ENCODE results near the gene SMTN. TPM values are rescaled to one million over a fixed set of nuclear protein-coding genes. Genes with fewer than 3 reads are reported as not detected.

SMTN gene
- total and polyA plus RNA-seq, 2 donors = 4.5 to 26.3 TPM

- no peaks in the 10 kb centered on the region for H3K9me3 ChIP-seq (ENCODE audit: control insufficient read depth in 2 of 2, insufficient read depth in 1 of 2, low read length in 1 of 2)
- no peak overlapping the region for H3K4me3 ChIP-seq (ENCODE audit: low read length in 2 of 2)
- H3K27ac ChIP-seq (ENCODE audit: low read depth in 1 of 2, low read length in 1 of 2) = no peak overlapping the region
- 54% methylated on average over 19 of the region's 19 CpGs for WGBS
- H3K27me3 ChIP-seq (ENCODE audit: control insufficient read depth in 2 of 2, insufficient read depth in 1 of 2, low read length in 1 of 2) = peaks cover 0 to 2% of the 10 kb centered on the region in 2 donors
- no peak for DNase-seq (ENCODE audit: low read depth in 6 of 9, low spot score in 9 of 9)
- no peaks in the 10 kb centered on the region for H3K4me1 ChIP-seq (ENCODE audit: control insufficient read depth in 2 of 2, insufficient read depth in 2 of 2, low read length in 2 of 2)
- no peaks in the 10 kb centered on the region for H3K36me3 ChIP-seq (ENCODE audit: control insufficient read depth in 2 of 2, insufficient read depth in 2 of 2, low read length in 1 of 2)
Observed at GRCh38 chr22:31127181-31127772, 46.2 kb downstream of the SMTN start.

GRCh38 chr22:31128156-31128555, 47.0 kb downstream of the SMTN start:
- Histone ChIP-seq H3K9me3 (ENCODE audit: control insufficient read depth in 2 of 2, insufficient read depth in 1 of 2, low read length in 1 of 2) (no peaks in the 10 kb centered on the region), H3K27ac (ENCODE audit: low read depth in 1 of 2, low read length in 1 of 2) (no peak overlapping the region), H3K27me3 (ENCODE audit: control insufficient read depth in 2 of 2, insufficient read depth in 1 of 2, low read length in 1 of 2) (peaks cover 0 to 2% of the 10 kb centered on the region in 2 donors), H3K4me3 (ENCODE audit: low read length in 2 of 2) (no peak overlapping the region), H3K36me3 (ENCODE audit: control insufficient read depth in 2 of 2, insufficient read depth in 2 of 2, low read length in 1 of 2) (no peaks in the 10 kb centered on the region), H3K4me1 (ENCODE audit: control insufficient read depth in 2 of 2, insufficient read depth in 2 of 2, low read length in 2 of 2) (no peaks in the 10 kb centered on the region)
- 92% methylated on average over 7 of the region's 7 CpGs for WGBS
- no peak for DNase-seq (ENCODE audit: low read depth in 6 of 9, low spot score in 9 of 9)

GRCh38 chr22:31130873-31131272, 49.8 kb downstream of the SMTN start:
- Histone ChIP-seq H3K4me1 (ENCODE audit: control insufficient read depth in 2 of 2, insufficient read depth in 2 of 2, low read length in 2 of 2) (no peaks in the 10 kb centered on the region), H3K4me3 (ENCODE audit: low read length in 2 of 2) (no peak overlapping the region), H3K36me3 (ENCODE audit: control insufficient read depth in 2 of 2, insufficient read depth in 2 of 2, low read length in 1 of 2) (no peaks in the 10 kb centered on the region), H3K27me3 (ENCODE audit: control insufficient read depth in 2 of 2, insufficient read depth in 1 of 2, low read length in 1 of 2) (peaks cover 0 to 2% of the 10 kb centered on the region in 2 donors), H3K27ac (ENCODE audit: low read depth in 1 of 2, low read length in 1 of 2) (no peak overlapping the region), H3K9me3 (ENCODE audit: control insufficient read depth in 2 of 2, insufficient read depth in 1 of 2, low read length in 1 of 2) (no peaks in the 10 kb centered on the region)
- no peak for DNase-seq (ENCODE audit: low read depth in 6 of 9, low spot score in 9 of 9)
- 98% methylated on average over 2 of the region's 2 CpGs for WGBS

GRCh38 chr22:31133911-31134310, 52.8 kb downstream of the SMTN start:
- WGBS = 96% methylated on average over 19 of the region's 19 CpGs
- H3K27ac ChIP-seq (ENCODE audit: low read depth in 1 of 2, low read length in 1 of 2) = no peak overlapping the region
- no peaks in the 10 kb centered on the region for H3K4me1 ChIP-seq (ENCODE audit: control insufficient read depth in 2 of 2, insufficient read depth in 2 of 2, low read length in 2 of 2)
- no peak overlapping the region for H3K4me3 ChIP-seq (ENCODE audit: low read length in 2 of 2)
- H3K9me3 ChIP-seq (ENCODE audit: control insufficient read depth in 2 of 2, insufficient read depth in 1 of 2, low read length in 1 of 2) = no peaks in the 10 kb centered on the region
- H3K36me3 ChIP-seq (ENCODE audit: control insufficient read depth in 2 of 2, insufficient read depth in 2 of 2, low read length in 1 of 2) = no peaks in the 10 kb centered on the region
- H3K27me3 ChIP-seq (ENCODE audit: control insufficient read depth in 2 of 2, insufficient read depth in 1 of 2, low read length in 1 of 2) = no peaks in the 10 kb centered on the region
- no peak for DNase-seq (ENCODE audit: low read depth in 6 of 9, low spot score in 9 of 9)

- 94% methylated on average over 4 of the region's 4 CpGs for WGBS
- H3K36me3 ChIP-seq (ENCODE audit: control insufficient read depth in 2 of 2, insufficient read depth in 2 of 2, low read length in 1 of 2) = no peaks in the 10 kb centered on the region
Observed at GRCh38 chr22:31134688-31135087, 53.6 kb downstream of the SMTN start.

GRCh38 chr22:31135706-31136105, 54.6 kb downstream of the SMTN start:
- peaks cover 0 to 7% of the 10 kb centered on the region in 2 donors for H3K27me3 ChIP-seq (ENCODE audit: control insufficient read depth in 2 of 2, insufficient read depth in 1 of 2, low read length in 1 of 2)
- H3K9me3 ChIP-seq (ENCODE audit: control insufficient read depth in 2 of 2, insufficient read depth in 1 of 2, low read length in 1 of 2) = no peaks in the 10 kb centered on the region
- no peaks in the 10 kb centered on the region for H3K36me3 ChIP-seq (ENCODE audit: control insufficient read depth in 2 of 2, insufficient read depth in 2 of 2, low read length in 1 of 2)
- H3K27ac ChIP-seq (ENCODE audit: low read depth in 1 of 2, low read length in 1 of 2) = no peak overlapping the region
- peaks cover 0 to 6% of the 10 kb centered on the region in 2 donors for H3K4me1 ChIP-seq (ENCODE audit: control insufficient read depth in 2 of 2, insufficient read depth in 2 of 2, low read length in 2 of 2)
- H3K4me3 ChIP-seq (ENCODE audit: low read length in 2 of 2) = no peak overlapping the region
- no peak for DNase-seq (ENCODE audit: low read depth in 6 of 9, low spot score in 9 of 9)
- WGBS = 97% methylated on average over 6 of the region's 6 CpGs

More at GRCh38 chr22:31134688-31135087, 53.6 kb downstream of the SMTN start:
- no peak overlapping the region for H3K27ac ChIP-seq (ENCODE audit: low read depth in 1 of 2, low read length in 1 of 2)
- DNase-seq (ENCODE audit: low read depth in 6 of 9, low spot score in 9 of 9) = no peak
- H3K4me3 ChIP-seq (ENCODE audit: low read length in 2 of 2) = no peak overlapping the region
- H3K4me1 ChIP-seq (ENCODE audit: control insufficient read depth in 2 of 2, insufficient read depth in 2 of 2, low read length in 2 of 2) = no peaks in the 10 kb centered on the region
- no peaks in the 10 kb centered on the region for H3K9me3 ChIP-seq (ENCODE audit: control insufficient read depth in 2 of 2, insufficient read depth in 1 of 2, low read length in 1 of 2)
- no peaks in the 10 kb centered on the region for H3K27me3 ChIP-seq (ENCODE audit: control insufficient read depth in 2 of 2, insufficient read depth in 1 of 2, low read length in 1 of 2)

GRCh38 chr22:31136155-31136554, 55.0 kb downstream of the SMTN start:
- Histone ChIP-seq H3K27ac (ENCODE audit: low read depth in 1 of 2, low read length in 1 of 2) (no peak overlapping the region), H3K9me3 (ENCODE audit: control insufficient read depth in 2 of 2, insufficient read depth in 1 of 2, low read length in 1 of 2) (no peaks in the 10 kb centered on the region), H3K4me3 (ENCODE audit: low read length in 2 of 2) (no peak overlapping the region), H3K36me3 (ENCODE audit: control insufficient read depth in 2 of 2, insufficient read depth in 2 of 2, low read length in 1 of 2) (no peaks in the 10 kb centered on the region), H3K4me1 (ENCODE audit: control insufficient read depth in 2 of 2, insufficient read depth in 2 of 2, low read length in 2 of 2) (peaks cover 0 to 7% of the 10 kb centered on the region in 2 donors), H3K27me3 (ENCODE audit: control insufficient read depth in 2 of 2, insufficient read depth in 1 of 2, low read length in 1 of 2) (peaks cover 0 to 7% of the 10 kb centered on the region in 2 donors)
- WGBS = 90% methylated on average over 9 of the region's 9 CpGs
- no peak for DNase-seq (ENCODE audit: low read depth in 6 of 9, low spot score in 9 of 9)

GRCh38 chr22:31136711-31137110, 55.6 kb downstream of the SMTN start:
- 97% methylated on average over 16 of the region's 16 CpGs for WGBS
- H3K27me3 ChIP-seq (ENCODE audit: control insufficient read depth in 2 of 2, insufficient read depth in 1 of 2, low read length in 1 of 2) = peaks cover 0 to 7% of the 10 kb centered on the region in 2 donors

GRCh38 chr22:31137721-31138120, 56.6 kb downstream of the SMTN start:
- 89% methylated on average over 10 of the region's 10 CpGs for WGBS
- no peaks in the 10 kb centered on the region for H3K9me3 ChIP-seq (ENCODE audit: control insufficient read depth in 2 of 2, insufficient read depth in 1 of 2, low read length in 1 of 2)
- H3K27me3 ChIP-seq (ENCODE audit: control insufficient read depth in 2 of 2, insufficient read depth in 1 of 2, low read length in 1 of 2) = peaks cover 0 to 7% of the 10 kb centered on the region in 2 donors
- H3K36me3 ChIP-seq (ENCODE audit: control insufficient read depth in 2 of 2, insufficient read depth in 2 of 2, low read length in 1 of 2) = no peaks in the 10 kb centered on the region
- H3K4me3 ChIP-seq (ENCODE audit: low read length in 2 of 2) = no peak overlapping the region
- DNase-seq (ENCODE audit: low read depth in 6 of 9, low spot score in 9 of 9) = no peak
- H3K4me1 ChIP-seq (ENCODE audit: control insufficient read depth in 2 of 2, insufficient read depth in 2 of 2, low read length in 2 of 2) = peaks cover 0 to 7% of the 10 kb centered on the region in 2 donors
- H3K27ac ChIP-seq (ENCODE audit: low read depth in 1 of 2, low read length in 1 of 2) = no peak overlapping the region

More at GRCh38 chr22:31136711-31137110, 55.6 kb downstream of the SMTN start:
- Histone ChIP-seq H3K27ac (ENCODE audit: low read depth in 1 of 2, low read length in 1 of 2) (no peak overlapping the region), H3K4me1 (ENCODE audit: control insufficient read depth in 2 of 2, insufficient read depth in 2 of 2, low read length in 2 of 2) (peaks cover 0 to 7% of the 10 kb centered on the region in 2 donors), H3K9me3 (ENCODE audit: control insufficient read depth in 2 of 2, insufficient read depth in 1 of 2, low read length in 1 of 2) (no peaks in the 10 kb centered on the region), H3K4me3 (ENCODE audit: low read length in 2 of 2) (no peak overlapping the region), H3K36me3 (ENCODE audit: control insufficient read depth in 2 of 2, insufficient read depth in 2 of 2, low read length in 1 of 2) (no peaks in the 10 kb centered on the region)
- no peak for DNase-seq (ENCODE audit: low read depth in 6 of 9, low spot score in 9 of 9)
